HFFc6 (cell line): Measurements from ENCODE around the gene VIPR2. TPM values are rescaled to one million over a fixed set of nuclear protein-coding genes. Genes with fewer than 3 reads are reported as not detected.
"Not testable (repeated sequence)": the region's sequence is repeated elsewhere in the genome, so short reads cannot be mapped to it uniquely, and the experiment has no call there.

ENCODE experiments used
- DNase-seq: peaks from one replicate; pipeline ENCODE4 v3.0.0-alpha.2; 2018
- H3K27ac Mint-ChIP-seq: 2 replicates; pipeline ENCODE4 v1.8.0; 2020; ENCODE audit warnings: mild to moderate bottlenecking, mixed read lengths
- H3K27me3 Mint-ChIP-seq: 2 replicates; pipeline ENCODE4 v1.8.0; 2021; ENCODE audit warnings: mild to moderate bottlenecking, moderate library complexity, mixed read lengths; ENCODE audit not compliant: insufficient read depth
- H3K36me3 Mint-ChIP-seq: 2 replicates; pipeline ENCODE4 v1.8.0; 2021; ENCODE audit warnings: low read depth, mixed read lengths
- H3K4me1 Mint-ChIP-seq: 2 replicates; pipeline ENCODE4 v1.8.0; 2020; ENCODE audit warnings: low read depth, mixed read lengths
- H3K4me3 Mint-ChIP-seq: 2 replicates; pipeline ENCODE4 v1.8.0; 2020; ENCODE audit warnings: mild to moderate bottlenecking, moderate library complexity, mixed read lengths
- H3K9me3 Mint-ChIP-seq: 2 replicates; pipeline ENCODE4 v1.8.0; 2020; ENCODE audit warnings: mild to moderate bottlenecking, mixed read lengths
- total RNA-seq, 6 experiments: library from RNA; stranded (reverse); fragmentation: NEBNext Ultra II Directional; extraction: Animal tissue kit (Norgen Biotek cat#: 25700); gene quantifications; 2 replicates in 1 of 6; 3 replicates in 5 of 6; pipeline ENCODE4 v1.2.3, GENCODE V29; 2021
- TF ChIP-seq, protein P1 (sequence below): fragments of 200-600 bp; sonication (generic); IDR thresholded peaks from 2 replicates; pipeline ENCODE4 v1.5.0; 2021; ENCODE audit warnings: antibody characterized with exemption, mild to moderate bottlenecking

Gene VIPR2
- total RNA-seq, 6 experiments from 2014 or later: not detected

DNA sequence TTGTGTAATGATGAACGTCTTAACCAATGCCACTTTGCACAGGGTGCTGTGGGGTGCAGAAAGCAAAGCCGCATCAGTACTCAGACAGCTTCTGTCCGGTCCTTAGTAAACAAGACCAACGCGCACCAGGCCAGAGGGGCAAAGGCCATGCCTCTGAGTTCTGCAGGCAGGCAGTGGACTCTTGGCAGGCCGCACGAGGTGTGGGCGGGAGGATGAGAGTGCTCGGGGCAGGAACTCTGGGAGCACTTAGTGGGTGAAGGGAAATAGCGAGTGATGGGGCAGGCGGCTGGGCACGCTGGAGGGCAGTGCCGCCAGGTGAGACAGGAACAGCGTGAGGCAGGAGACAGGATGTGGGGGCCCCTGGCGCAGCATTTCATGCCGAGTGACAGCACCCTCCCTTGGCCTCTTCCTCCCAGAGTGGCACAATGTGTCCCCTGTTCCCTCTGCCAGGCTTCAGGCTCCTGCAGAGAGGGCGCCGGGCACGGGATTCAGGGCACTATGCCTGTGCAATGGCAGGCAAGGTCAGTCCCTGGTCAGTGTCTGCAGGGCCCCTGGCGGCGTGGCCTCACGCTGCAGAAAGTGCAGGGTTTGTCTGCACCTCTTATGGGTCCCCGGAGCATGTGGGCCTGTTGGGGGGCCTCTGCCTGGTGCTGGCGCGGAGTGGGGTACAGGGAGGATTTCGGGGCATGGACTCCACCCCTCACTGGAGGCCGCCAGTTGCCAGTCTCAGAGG lies 60.4 kb downstream of the VIPR2 start:
- H3K27me3 Mint-ChIP-seq: peaks cover 2% of the 10 kb centered on the region; the same call in 1 of the 2 replicates

DNA sequence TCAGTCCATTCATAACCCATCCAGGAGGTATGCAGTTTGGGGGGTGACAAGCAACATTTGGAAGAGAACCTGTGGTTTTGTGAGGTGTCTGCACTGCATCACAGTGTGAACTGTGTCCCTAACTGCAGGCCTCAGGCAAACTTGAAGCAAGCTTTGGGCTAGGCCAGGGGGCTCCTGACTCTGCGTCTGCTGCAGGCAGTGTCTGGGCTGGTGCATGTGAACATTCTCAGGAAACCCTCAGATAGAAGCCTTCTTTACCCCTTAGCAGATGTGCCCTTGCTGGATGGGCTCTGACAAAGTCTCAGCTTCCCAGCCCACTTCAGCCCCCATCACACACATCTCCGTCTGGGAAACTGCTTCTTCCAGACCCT lies 61.0 kb downstream of the VIPR2 start:
- H3K27me3 Mint-ChIP-seq: peaks cover 2% of the 10 kb centered on the region; the same call in 1 of the 2 replicates
- DNase-seq: no peak
- no peaks in the 10 kb centered on the region for H3K4me1 Mint-ChIP-seq
- no peak overlapping the region for H3K4me3 Mint-ChIP-seq
- H3K36me3 Mint-ChIP-seq: no peaks in the 10 kb centered on the region
- H3K27ac Mint-ChIP-seq: no peak overlapping the region
- peaks cover 33% of the 10 kb centered on the region for H3K9me3 Mint-ChIP-seq
- TF ChIP-seq, protein P1, sequence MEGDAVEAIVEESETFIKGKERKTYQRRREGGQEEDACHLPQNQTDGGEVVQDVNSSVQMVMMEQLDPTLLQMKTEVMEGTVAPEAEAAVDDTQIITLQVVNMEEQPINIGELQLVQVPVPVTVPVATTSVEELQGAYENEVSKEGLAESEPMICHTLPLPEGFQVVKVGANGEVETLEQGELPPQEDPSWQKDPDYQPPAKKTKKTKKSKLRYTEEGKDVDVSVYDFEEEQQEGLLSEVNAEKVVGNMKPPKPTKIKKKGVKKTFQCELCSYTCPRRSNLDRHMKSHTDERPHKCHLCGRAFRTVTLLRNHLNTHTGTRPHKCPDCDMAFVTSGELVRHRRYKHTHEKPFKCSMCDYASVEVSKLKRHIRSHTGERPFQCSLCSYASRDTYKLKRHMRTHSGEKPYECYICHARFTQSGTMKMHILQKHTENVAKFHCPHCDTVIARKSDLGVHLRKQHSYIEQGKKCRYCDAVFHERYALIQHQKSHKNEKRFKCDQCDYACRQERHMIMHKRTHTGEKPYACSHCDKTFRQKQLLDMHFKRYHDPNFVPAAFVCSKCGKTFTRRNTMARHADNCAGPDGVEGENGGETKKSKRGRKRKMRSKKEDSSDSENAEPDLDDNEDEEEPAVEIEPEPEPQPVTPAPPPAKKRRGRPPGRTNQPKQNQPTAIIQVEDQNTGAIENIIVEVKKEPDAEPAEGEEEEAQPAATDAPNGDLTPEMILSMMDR: no peak

More for the DNA sequence above, 60.4 kb downstream of the VIPR2 start:
- no peak overlapping the region for H3K4me3 Mint-ChIP-seq
- TF ChIP-seq, protein P1: no peak
- no peak for DNase-seq
- peaks cover 33% of the 10 kb centered on the region for H3K9me3 Mint-ChIP-seq
- no peaks in the 10 kb centered on the region for H3K36me3 Mint-ChIP-seq
- H3K27ac Mint-ChIP-seq: no peak overlapping the region
- H3K4me1 Mint-ChIP-seq: no peaks in the 10 kb centered on the region

DNA sequence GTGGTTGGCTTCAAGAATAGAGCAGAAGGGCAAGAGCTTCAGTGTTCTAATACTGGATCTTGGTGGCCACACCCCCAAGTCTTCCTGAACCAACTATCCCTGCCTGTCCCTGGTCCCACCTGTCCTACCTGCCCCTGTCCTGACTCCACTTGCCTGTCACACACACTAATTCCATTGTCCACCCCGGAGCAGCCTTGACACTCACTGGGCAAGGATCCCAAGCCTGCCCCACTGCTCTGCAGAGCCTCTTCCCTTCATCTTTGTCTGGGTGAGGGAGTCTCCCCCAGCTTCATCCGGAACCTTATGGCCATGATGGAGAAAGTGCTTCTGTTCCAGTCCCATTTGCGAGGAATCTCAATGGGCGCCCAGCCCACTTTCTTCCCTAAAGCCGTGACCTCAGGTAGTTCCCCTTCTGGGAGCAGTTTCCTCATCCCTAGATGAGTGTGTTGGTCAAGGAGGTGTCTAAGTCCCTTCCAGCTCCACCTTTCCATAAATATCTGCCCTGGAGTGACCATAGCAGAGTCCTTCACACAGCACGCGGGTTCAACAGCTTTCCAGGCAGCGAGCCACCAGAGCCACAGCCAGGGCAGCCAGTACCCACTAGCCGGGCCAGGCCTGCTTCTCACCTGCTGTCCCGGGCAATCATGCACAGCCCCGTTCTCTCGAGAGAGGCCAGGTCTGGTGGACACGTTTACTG lies 61.5 kb downstream of the VIPR2 start:
- H3K27ac Mint-ChIP-seq: no peak overlapping the region

DNA sequence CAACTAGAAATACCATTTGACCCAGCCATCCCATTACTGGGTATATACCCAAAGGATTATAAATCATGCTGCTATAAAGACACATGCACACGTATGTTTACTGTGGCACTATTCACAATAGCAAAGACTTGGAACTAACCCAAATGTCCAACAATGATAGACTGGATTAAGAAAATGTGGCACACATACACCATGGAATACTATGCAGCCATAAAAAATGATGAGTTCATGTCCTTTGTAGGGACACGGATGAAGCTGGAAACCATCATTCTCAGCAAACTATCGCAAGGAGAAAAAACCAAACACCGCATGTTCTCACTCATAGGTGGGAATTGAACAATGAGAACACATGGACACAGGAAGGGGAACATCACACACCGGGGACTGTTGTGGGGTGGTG lies 62.6 kb downstream of the VIPR2 start:
- H3K27ac Mint-ChIP-seq, H3K27me3 Mint-ChIP-seq, H3K4me3 Mint-ChIP-seq, H3K36me3 Mint-ChIP-seq, H3K4me1 Mint-ChIP-seq, DNase-seq: not testable (repeated sequence)
- peaks cover 35% of the 10 kb centered on the region for H3K9me3 Mint-ChIP-seq

More for the DNA sequence above, 61.5 kb downstream of the VIPR2 start:
- H3K27me3 Mint-ChIP-seq: peaks cover 2% of the 10 kb centered on the region; the same call in 1 of the 2 replicates
- no peaks in the 10 kb centered on the region for H3K4me1 Mint-ChIP-seq
- no peak overlapping the region for H3K4me3 Mint-ChIP-seq
- DNase-seq: no peak
- no peaks in the 10 kb centered on the region for H3K36me3 Mint-ChIP-seq
- peaks cover 33% of the 10 kb centered on the region for H3K9me3 Mint-ChIP-seq
- TF ChIP-seq, protein P1: no peak

DNA sequence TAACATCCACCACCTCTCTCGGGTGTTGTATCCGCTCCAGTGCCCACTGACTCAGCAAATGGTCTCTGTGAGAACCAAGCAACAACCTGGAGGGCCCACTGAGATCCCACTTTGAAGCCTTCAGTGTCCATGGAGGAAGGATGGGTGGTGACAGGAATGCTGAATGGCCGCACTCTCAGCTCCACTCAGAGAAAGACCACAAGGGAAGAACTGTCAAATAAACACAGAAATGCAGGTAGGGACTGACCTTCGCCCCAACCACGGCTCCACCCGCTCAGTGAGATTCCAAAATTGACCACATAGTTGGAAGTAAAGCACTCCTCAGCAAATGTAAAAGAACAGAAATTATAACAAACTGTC lies 65.8 kb downstream of the VIPR2 start:
- Mint-ChIP-seq H3K36me3 (no peaks in the 10 kb centered on the region), H3K9me3 (peaks cover 22% of the 10 kb centered on the region), H3K27ac (no peak overlapping the region), H3K27me3 (no peaks in the 10 kb centered on the region), H3K4me1 (no peaks in the 10 kb centered on the region), H3K4me3 (no peak overlapping the region)
- TF ChIP-seq, protein P1: no peak
- no peak for DNase-seq

DNA sequence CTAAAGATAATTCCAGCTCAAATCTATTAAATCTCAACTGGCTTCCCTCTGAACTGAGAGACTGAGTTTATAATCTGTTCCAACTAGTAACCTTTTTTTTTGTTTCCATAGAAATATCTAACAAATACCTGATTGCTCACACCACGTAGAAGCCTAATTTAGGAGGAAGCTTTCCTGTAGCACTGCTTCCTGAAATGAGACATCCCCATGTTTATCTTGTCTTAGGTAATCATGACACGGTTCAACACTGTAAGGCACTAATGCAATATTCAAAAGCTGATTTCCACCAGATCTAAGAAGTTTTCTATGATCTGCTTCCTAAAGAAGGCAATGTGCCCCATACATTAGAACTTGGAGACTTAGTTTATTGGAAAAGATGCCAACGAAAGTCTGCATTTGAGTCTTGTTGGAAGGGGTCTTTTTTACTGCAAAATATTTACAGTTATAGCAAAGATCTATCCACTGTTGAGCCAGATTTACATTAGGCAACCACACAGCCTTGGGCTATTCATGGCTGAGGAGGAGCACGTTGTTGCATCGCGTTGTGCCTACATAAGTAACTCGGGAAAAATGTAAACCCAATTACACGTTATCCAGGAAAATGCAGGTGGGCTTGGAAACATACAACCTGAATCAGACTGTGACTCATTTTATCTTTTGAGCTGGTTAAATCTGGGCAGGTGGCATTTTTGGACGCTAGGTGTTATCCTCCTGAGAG lies 66.3 kb downstream of the VIPR2 start:
- TF ChIP-seq, protein P1: no peak
- no peaks in the 10 kb centered on the region for H3K36me3 Mint-ChIP-seq
- no peak for DNase-seq

More for the DNA sequence above, 66.3 kb downstream of the VIPR2 start:
- Mint-ChIP-seq H3K9me3 (peaks cover 22% of the 10 kb centered on the region), H3K4me1 (no peaks in the 10 kb centered on the region), H3K4me3 (no peak overlapping the region), H3K27ac (no peak overlapping the region), H3K27me3 (no peaks in the 10 kb centered on the region)
